AG09319 (cell line): Measurements from ENCODE around the gene KRTAP9-7.

Experiments
- DNase-seq: peaks from one replicate; pipeline ENCODE4 v3.0.0-alpha.2; 2010; ENCODE audit warnings: low read depth; ENCODE audit errors: extremely low read depth
- TF ChIP-seq, protein P1 (sequence below): IDR thresholded peaks from 2 replicates; pipeline ENCODE4 v1.5.1; 2011; ENCODE audit warnings: low read depth, mild to moderate bottlenecking, inconsistent platforms, low read length, moderate library complexity

The KRTAP9-7 gene

DNA sequence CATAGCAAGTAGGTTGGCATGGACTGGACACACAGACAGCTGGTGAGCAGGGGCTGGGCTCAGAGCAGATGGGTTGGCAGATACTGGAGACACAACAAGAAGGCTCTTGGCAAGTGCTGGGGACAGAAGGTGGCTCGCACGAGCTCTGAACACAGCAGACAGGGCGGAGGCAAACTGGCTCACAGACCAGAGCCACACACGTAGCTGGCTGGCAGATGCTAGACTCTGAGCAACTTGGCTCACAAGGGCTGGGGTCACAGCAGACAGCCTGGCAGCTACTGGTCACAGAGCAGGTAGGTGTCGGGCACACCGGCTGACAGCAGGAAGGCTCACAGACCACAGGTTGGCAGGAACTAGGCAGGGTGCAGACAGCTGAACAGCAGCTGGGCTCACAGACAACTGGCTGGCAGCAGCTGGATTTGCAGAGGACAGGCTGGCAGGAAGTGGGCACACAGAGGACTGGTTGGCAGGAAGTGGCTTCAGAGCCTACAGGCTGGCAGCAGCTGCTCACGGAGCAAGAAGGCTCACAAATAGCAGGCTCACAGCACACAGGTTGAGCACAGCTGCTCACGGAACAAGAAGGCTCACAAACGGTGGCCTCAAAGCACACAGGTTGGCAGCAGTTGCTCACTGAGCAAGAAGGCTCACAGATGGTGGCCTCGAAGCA, 32.9 kb downstream of the KRTAP9-7 start:
- no peak for DNase-seq
- TF ChIP-seq, protein P1, sequence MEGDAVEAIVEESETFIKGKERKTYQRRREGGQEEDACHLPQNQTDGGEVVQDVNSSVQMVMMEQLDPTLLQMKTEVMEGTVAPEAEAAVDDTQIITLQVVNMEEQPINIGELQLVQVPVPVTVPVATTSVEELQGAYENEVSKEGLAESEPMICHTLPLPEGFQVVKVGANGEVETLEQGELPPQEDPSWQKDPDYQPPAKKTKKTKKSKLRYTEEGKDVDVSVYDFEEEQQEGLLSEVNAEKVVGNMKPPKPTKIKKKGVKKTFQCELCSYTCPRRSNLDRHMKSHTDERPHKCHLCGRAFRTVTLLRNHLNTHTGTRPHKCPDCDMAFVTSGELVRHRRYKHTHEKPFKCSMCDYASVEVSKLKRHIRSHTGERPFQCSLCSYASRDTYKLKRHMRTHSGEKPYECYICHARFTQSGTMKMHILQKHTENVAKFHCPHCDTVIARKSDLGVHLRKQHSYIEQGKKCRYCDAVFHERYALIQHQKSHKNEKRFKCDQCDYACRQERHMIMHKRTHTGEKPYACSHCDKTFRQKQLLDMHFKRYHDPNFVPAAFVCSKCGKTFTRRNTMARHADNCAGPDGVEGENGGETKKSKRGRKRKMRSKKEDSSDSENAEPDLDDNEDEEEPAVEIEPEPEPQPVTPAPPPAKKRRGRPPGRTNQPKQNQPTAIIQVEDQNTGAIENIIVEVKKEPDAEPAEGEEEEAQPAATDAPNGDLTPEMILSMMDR, result no peak

GRCh38 chr17:41308918-41309359, 33.4 kb downstream of the KRTAP9-7 start, which contains the start of gene KRTAP16-1:
TSS of gene KRTAP16-1 (minus strand) at chr17:41309309. CDS start at chr17:41309253, 56 bp downstream.
- TF ChIP-seq, protein P1, result no peak
- DNase-seq, result no peak

- no peak for DNase-seq
- TF ChIP-seq, protein P1, result no peak
Measured at GRCh38 chr17:41311111-41311510, 35.6 kb downstream of the KRTAP9-7 start.

GRCh38 chr17:41315204-41315794, 39.8 kb downstream of the KRTAP9-7 start, which contains the start of gene KRTAP17-1:
TSS of gene KRTAP17-1 (minus strand) at chr17:41315710. CDS start at chr17:41315650, 60 bp downstream.
- no peak for DNase-seq
- TF ChIP-seq, protein P1, result no peak

GRCh38 chr17:41315814-41316445, 40.4 kb downstream of the KRTAP9-7 start:
- no peak for DNase-seq
- TF ChIP-seq, protein P1, result no peak

DNA sequence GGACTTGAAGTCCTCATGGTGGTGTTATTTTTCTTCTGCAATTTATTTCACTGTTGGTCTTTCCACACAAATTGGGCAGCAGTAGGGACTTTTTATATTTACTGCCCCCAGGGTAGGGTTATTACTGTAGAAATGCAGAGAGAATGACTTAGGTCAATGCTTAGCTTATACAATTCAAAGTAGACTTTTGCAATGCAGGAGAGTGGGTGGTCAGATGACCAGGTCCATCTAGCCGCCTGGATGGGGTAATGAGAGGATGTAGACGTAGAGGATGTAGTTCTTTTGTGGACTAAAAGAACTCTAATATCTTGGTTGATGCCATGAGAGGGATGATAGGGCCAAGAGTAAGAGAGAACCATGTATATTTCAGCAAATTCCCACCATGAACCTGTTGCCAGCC, 42.7 kb downstream of the KRTAP9-7 start:
- no peak for DNase-seq
- TF ChIP-seq, protein P1, result no peak
